ENCODE results near the gene OR8B12.

OR8B12 gene, protein sequence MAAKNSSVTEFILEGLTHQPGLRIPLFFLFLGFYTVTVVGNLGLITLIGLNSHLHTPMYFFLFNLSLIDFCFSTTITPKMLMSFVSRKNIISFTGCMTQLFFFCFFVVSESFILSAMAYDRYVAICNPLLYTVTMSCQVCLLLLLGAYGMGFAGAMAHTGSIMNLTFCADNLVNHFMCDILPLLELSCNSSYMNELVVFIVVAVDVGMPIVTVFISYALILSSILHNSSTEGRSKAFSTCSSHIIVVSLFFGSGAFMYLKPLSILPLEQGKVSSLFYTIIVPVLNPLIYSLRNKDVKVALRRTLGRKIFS

DNA sequence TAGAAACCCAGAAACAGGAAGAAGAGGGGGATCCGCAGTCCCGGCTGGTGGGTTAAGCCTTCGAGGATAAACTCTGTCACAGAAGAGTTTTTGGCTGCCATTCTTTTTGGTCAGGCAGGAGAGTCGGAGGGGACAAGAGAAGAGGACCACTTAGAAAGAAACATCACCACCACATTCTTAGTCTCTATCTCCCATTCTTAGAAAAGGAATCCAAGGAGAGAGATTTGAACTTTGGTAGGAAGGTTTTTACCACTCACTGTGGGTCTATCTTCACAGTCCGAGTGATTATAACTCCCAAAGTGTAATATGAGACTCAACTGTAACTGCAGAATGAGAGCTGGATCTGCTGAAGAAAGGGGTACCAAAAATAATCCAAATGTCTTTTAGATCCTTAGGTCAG lies at the start of gene OR8B12:
Gene OR8B12, minus strand, starts transcription at position 101 of the 400 bp plus-strand sequence. Its CDS starts 0 bp downstream, at position 101.
- no peak for DNase-seq (ENCODE audit: low spot score)

DNA sequence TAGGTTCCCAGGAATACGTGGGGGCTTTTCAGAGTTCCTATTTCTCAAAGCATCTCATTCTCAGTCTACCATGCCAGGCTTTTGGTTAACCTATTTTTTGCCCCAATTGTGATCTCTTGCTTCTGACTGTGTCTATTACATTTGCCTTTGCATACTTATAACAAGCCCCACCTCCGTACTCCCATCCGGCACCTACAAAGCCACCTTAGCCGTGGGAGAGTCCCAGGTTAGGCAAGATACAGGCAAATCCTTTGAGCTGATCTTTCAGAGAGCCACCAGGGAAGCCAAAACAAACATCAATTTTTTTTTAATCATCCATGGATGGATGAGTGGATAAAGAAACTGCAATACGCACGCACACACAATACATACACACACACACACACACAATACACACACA lies 49.2 kb upstream of the OR8B12 start:
- DNase-seq (ENCODE audit: low spot score), result no peak

DNA sequence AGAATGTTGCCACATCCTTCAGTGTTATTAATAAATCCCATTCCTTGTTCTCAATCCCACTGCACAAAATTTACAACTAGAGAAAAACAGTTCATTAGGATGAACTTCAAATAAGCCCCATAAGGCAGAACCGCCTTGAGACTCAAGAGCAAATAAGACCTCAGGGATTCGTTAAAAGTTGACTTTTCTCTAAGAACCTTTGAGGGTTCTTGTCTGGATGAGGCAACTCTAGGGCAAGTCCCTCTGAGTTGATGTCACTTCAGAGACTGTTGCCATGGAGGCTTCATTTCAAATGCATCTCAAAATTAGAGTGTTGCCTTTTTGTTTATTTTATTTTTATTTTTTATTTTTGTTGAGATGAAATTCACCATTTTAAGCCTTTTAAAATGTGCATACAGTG lies 48.0 kb upstream of the OR8B12 start:
- no peak for DNase-seq (ENCODE audit: low spot score)

DNA sequence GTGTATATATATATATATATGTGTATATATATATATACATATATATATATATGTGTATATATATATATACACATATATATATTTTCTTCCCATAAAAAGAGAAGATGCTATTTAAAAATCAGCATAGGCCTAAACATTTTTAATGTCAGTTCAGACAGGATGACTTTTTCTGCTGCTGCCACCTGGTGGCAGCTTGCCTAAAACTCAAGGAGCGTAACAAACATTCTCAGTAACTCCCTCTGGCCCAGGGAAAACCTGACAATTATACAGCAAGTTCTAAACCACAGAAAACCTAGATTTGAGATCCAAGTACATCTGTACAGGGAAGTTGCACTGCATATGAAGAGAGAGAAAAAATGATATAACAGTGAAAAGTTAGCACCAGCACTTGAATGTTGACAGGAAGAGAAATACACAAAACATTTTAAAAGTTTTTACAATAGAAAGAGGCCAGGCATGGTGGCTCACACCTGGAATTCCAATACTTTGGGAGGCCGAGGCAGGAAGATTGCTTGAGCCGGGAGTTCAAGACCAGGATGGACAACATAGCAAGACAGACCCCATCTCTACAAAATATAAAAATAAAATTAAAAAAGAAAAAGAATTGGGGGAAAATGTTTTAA lies 42.9 kb upstream of the OR8B12 start:
- DNase-seq (ENCODE audit: low spot score), result peak; percentile 65

DNA sequence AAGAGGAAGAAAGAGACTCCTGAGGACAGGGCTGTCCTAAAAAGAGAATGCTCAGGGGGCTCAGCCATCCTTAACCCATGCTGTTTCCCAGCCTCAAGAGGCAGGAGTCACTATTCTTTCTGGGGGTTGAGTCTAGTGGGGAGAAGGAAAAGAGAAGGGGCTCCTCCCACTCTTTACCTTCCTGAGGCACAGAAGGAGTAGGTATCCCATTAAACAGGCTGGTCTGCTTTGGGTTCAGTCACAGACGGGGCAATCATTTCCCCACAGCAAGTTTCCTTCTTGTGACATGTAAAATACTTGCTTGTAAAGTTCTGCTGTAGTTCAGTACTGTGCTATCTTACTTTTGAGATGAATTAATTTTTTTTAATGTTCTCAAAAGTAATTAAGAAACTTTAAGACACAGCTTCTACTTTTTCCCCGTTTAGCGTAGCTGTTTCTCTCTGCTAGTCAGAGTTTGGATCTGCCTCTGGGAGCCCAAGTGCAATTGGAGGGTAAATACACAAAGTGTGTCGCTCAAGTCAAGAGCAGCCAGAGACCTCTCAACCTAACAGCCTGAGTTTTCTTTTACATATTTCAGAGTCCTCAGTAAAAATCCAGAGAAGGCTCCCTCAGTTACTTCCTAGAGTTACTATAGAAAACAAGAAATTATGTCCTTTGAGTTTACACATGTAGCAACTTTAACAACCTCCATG lies 41.4 kb upstream of the OR8B12 start:
- DNase-seq (ENCODE audit: low spot score), result no peak

DNA sequence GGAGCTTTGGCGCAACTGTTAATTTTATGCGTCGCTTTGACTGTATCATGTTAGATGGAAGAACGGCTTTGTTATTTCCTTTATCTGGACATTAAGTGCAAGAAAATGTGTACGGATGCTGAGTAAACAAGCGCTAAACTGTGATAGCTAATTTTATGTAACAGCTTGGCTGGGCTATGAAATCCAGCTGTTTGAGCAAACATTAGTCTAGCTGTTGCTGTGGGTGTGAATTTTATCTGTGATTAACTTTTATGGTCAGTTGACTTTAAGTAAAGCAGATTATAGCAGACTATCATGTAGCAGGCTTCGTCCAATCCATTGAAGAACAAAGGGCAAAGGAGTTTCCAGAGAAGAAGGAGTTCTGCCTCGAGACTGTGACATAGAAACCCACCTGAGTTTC lies 40.3 kb upstream of the OR8B12 start:
- no peak for DNase-seq (ENCODE audit: low spot score)

DNA sequence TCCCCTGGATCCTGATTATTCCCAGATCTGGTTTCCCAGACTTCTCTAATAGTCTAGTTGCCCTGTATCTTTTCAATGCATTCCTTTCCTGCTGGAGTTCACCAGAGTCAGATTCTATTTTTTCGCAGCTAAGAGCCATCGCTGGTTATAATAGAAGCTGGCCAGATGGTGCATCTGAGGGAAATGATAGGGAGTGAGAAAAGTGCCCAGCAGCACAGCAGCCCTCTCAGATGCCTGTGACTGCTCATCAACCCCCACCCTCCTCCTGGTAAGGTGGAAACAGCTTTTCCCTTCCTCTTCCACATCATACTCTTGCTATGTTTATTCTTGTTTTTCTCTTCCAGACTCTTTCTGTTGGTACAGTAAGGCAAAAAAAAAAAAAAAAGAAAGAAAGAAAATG lies 39.1 kb upstream of the OR8B12 start:
- DNase-seq (ENCODE audit: low spot score), result no peak

DNA sequence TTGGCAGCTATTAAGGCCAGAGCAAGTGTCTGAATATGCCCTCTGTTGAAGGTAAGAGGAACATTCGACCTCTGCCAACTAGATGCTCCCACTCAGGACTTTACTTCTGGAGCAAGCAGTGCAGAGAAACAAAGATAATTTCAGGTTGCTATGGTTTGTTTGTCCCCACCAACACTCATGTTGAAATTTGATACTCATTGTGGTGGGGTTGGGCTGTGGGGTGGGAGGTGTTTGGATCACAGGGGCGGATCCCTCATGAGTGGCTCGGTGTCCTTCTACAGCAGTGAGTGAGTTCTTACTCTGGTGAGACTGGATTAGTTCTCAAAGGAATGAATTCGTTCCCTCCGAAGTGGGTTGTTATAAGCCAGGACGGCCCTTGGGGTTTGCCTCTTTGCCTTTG lies 38.4 kb upstream of the OR8B12 start:
- DNase-seq (ENCODE audit: low spot score), result no peak

DNA sequence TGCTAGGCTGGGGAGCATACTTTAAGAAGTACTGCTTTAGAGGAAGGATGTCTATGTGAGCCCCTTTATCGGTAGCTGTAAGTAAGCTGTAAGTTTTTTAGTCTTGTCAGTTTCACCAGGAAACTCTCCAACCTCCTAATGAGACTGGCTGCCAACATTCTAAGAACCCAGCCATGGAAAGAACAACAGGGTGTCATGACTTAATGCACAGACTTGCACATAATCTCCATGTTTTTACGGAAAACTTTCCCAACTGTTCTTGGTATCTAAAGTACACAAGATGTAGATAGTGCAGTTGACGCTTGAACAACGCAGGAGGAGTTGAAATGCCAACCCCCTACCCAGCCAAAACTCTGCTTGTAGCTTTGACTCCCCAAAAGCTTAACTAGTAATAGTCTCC lies 35.3 kb upstream of the OR8B12 start:
- DNase-seq (ENCODE audit: low spot score), result no peak

DNA sequence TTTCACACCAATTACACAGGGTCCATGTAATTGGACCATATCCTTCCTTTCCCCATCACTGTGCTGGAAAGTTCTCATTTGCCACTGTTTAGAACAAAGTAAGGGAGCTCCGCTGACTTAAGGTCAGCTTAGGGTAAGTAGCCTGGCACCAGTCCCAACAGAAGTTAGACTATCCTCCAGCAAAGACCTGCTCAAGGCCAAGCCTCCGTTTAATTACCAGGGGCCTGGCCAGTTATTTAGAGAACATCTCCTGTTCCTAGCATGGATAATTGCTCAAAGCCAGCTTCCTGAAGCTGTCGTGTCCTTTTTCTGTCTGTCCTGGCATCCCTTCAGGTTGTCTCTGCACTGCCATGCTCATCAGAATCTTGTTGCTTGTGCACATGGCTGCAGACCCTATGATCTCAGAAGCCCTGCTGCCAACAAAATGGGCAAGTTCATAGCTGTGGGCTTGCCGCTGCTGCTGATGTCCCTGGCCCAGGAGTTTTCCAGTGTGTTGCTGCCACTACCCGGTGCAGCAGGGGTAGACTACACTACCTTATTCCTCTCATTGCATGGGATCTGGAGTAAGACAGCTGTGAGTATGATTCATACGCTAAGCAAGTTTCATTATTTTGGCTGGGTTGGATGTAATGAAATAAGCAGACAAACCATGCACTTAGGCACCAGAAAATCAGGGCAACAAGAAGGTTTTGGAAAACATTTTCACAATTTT lies 34.4 kb upstream of the OR8B12 start:
- DNase-seq (ENCODE audit: low spot score), result no peak

DNA sequence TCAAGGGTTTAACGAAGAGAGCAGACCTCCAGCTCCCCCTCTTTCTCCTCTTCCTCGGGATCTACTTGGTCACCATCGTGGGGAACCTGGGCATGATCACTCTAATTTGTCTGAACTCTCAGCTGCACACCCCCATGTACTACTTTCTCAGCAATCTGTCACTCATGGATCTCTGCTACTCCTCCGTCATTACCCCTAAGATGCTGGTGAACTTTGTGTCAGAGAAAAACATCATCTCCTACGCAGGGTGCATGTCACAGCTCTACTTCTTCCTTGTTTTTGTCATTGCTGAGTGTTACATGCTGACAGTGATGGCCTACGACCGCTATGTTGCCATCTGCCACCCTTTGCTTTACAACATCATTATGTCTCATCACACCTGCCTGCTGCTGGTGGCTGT lies 26.7 kb upstream of the OR8B12 start:
- DNase-seq (ENCODE audit: low spot score), result no peak

DNA sequence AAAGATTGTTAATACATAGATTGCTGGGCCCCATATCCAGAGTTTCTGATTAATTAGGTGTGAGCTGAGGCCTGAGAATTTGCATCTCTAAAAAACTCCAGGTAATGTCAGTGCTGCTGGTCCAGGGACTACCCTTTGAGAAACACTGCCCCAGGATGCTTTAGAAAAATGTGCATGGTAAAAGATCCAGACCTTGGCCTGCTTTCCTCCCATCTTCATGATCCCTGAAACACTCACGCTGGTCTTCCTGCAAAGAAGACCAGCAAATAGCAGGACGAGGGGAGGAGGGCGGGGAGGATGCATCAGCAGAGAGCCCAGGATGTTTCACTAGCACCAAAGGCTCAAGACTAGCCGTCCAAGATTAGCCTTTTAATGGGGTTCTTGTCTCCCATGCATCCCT lies 26.2 kb upstream of the OR8B12 start, which contains the start of gene OR8A1:
Gene OR8A1, plus strand, starts transcription at position 301 of the 400 bp plus-strand sequence. CDS start 123 bp downstream, outside the sequence.
- no peak for DNase-seq (ENCODE audit: low spot score)

DNA sequence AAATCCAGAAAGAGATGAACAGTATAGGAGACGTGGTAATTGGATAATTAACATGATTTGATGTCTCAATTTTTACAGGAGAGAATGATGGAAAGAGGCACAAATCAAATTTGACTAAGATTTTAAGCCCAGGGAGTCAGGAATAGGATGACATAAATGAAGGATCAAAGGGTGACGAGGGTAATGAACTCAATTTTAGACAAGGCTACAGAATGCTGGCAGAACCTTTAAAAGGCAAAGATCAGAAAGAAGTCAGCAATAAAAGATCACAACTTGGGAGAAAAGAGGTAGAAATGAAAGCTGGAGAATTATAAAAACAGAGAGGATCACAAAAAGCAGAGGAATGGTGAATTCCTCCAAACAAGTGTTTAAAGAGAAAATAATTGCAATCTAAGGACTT lies 13.4 kb upstream of the OR8B12 start:
- no peak for DNase-seq (ENCODE audit: low spot score)

DNA sequence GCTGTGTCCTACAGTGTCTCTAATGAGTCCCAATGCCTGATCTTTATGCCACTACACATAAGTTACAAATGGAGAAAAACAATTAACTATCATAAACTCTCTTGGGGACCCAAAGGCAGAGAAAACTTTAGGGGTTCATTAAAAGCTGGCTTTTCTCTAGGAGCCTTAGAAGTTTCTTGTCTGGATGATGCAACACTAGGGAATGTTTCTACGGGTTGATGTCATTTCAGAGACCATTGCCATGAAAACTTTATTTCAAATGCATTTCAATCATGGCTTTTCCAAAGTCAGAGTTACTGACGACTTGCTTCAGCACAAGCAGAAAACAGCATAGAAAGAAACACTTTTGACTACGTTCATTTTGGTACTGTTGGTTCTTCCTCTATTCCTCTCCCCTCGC lies 8.5 kb upstream of the OR8B12 start:
- no peak for DNase-seq (ENCODE audit: low spot score)

DNA sequence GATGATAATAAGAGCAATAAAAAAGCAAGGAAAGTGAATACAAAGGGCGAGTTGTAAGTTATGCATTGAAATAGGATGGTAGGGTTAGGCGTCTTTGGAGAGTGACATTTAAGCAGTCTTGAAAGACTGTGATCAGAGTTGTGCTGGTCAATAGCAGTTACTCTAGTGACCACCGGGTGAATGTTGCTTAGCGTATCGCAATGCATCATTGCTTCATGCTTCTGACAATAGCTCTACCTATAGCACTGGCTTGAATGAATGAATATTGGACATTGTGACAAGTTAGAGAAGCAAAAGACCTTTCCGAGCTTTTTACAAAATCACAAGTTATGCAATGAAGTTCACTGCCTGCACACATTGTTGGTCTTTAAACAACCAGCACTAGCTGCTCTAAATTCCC lies 7.7 kb upstream of the OR8B12 start:
- DNase-seq (ENCODE audit: low spot score), result no peak

DNA sequence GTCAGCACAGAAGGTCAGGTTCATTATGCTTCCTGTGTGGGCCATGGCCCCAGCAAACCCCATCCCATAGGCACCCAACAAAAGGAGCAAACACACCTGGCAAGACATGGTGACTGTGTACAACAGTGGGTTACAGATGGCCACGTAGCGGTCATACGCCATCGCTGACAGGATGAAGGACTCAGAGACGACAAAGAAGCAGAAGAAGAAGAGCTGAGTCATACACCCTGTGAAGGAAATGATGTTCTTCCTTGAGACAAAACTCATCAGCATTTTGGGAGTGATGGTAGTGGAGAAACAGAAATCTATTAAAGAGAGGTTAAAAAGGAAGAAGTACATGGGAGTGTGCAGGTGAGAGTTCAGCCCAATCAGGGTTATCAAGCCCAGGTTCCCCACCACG lies 309 bp downstream of the OR8B12 start:
- DNase-seq (ENCODE audit: low spot score), result no peak

DNA sequence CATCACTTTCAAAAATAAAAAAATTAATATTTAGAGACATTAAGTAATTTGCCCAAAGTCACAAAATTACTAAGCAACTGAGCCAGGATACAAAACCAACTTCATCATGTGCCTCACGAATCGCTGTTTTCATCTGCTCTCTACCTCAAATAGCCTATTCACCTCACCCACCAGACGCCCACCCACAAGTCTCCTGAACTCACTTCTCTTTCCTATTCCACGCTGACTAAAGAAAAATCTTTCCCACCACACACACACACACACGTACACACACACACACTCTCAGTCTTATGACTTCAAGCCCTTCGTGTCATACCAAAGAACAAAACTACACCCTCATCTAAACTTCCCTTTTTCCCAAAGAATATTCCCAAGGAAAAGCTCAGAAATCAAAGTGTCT lies 2.2 kb downstream of the OR8B12 start:
- DNase-seq (ENCODE audit: low spot score), result no peak

DNA sequence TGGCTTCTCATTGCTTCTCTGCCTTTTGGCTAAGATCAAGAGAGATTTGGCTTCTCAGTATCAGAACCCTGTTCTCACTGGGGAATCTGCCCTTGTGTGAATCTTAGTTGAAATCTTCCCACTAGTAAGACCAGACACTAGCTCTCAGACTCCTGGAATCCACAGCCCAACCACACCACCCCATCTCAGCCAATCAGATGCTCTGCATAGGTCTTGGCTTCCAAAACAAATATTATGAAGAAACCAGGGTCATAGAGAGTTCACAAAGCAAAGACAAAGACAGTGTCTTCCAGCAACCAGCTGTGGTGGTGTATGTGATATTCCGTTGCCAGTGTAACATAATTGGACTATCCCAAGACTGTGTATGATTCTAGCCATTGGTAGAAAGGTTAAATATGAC lies 5.4 kb downstream of the OR8B12 start:
- DNase-seq (ENCODE audit: low spot score), result no peak

DNA sequence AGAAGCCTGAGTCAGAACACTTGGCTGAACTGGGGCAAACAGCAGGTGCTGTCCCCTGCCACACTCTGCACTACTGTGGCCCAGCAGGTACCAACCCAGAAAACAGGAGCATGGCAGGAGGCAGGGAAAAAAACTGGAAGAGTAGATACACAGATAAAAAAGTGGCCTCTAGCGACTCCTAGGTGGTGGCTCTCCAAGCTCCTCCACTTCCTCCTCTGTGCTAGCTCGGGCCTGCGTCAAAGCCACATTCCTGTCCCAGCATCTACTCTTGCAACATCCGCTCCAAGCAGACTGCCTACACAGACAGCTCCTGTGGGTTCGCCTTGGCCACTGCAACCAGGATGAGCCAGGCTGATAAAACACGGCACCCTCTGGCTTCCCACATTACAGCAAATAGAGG lies 6.9 kb downstream of the OR8B12 start:
- DNase-seq (ENCODE audit: low spot score), result peak; percentile 58

DNA sequence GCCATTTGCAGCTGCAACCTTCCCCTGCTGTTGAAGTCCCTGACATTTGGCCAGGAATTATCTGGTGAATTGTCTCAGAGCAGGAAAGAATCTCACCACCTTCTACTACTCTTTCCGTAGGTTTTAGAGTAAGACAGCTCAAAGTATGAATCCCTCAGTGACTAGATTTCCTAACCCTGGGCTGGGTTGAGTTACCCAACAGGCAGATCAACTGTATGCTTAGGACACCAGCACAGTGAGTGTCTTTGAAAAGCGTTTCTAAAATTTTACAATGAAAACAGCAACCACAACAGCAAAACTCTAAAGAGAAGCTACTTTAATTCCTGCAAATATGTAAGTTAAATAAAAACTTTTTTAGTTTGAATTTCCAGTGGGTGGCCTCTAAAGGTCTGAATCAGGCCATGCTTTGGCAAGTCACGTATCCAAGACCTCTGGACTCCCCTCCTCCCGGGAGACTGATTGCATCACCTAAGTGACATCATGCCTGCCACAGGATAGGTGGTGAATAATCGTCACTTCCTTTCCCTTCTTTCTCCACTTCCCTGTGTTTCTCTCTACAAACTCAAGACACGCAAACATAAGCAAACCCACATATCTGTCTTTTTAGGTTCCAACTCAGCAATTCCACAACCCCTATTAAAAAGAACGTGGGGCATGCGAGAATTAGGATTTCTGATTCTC lies 7.8 kb downstream of the OR8B12 start:
- no peak for DNase-seq (ENCODE audit: low spot score)

DNA sequence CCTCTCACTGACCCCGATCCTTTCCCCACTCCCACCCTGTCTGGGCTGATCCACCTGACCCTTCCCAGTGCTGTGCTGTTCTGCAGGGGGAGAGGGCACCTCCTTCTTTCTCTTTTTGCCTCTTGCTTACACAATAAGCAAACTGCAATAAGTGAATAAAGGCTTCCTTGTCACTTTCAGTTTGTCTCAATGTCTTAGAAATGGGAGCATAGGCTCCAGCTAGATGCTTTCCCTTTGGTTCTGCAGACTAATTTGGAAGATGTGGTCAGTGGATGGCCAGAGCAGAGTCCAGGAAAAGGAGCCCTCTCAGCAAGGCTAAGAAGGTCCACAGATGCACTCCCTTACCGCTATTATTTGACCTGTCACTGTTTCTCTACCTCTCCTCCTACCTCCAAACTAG lies 9.4 kb downstream of the OR8B12 start:
- no peak for DNase-seq (ENCODE audit: low spot score)

DNA sequence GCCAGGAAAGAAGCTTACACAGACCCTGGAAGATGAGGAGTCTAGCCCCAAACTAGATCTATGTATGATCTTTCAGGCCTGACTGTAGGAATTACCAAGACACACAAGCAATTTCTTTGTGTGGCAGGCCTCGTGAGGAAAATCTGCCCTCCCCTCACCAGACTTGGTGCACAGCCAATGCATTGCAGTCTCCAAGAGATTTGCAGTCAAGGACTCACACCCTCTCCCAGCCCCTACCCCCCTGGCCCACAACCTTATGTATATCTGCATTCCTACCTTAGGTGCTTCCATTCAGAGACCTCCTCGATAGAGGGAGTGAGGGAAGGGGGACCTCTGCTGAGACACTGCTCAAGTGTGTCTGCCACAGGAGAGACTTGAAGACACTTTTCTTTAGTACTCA lies 9.8 kb downstream of the OR8B12 start:
- DNase-seq (ENCODE audit: low spot score), result no peak

Data from pons (tissue), 1 donor.